GM19043 (cell line): ENCODE results near the gene ATF7.
"Not testable (repeated sequence)": the region's sequence is repeated elsewhere in the genome, so short reads cannot be mapped to it uniquely, and the experiment has no call there.

Experiments
- ATAC-seq: cut with Tn5 transposase; IDR thresholded peaks from one replicate; pipeline ENCODE4 v1.9.1; 2021; ENCODE audit warnings: low read depth; ENCODE audit not compliant: unreplicated experiment

Gene ATF7

DNA sequence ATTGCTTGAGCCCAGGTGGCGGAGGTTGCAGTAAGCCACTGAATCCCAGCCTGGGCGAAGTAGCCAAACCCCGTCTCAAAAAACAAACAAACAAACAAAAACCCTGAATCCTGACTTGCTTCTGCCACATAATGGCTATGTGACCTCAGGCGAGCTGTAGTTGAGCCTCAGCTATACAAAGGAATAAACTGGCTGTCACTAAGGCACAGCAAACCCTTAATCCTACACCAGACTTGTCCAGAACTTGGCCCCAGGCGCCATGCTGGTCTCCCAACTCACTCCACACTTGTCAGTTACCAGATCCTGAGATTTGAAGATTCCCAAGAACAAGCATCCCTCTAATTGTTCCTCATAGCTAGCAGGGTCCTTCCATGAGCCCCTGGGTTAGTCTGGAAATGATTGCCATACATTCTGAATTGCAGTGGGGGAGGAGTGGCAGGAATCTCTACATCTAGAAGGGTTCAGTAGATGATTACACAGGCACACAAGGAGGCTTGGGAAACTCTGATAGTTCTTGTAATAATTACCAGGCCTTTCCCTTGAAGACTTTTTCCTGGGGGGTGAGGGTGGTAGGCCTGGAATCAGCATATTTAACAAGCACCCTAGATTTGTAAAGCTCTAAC lies 136.8 kb downstream of the ATF7 start:
- no peak for ATAC-seq

DNA sequence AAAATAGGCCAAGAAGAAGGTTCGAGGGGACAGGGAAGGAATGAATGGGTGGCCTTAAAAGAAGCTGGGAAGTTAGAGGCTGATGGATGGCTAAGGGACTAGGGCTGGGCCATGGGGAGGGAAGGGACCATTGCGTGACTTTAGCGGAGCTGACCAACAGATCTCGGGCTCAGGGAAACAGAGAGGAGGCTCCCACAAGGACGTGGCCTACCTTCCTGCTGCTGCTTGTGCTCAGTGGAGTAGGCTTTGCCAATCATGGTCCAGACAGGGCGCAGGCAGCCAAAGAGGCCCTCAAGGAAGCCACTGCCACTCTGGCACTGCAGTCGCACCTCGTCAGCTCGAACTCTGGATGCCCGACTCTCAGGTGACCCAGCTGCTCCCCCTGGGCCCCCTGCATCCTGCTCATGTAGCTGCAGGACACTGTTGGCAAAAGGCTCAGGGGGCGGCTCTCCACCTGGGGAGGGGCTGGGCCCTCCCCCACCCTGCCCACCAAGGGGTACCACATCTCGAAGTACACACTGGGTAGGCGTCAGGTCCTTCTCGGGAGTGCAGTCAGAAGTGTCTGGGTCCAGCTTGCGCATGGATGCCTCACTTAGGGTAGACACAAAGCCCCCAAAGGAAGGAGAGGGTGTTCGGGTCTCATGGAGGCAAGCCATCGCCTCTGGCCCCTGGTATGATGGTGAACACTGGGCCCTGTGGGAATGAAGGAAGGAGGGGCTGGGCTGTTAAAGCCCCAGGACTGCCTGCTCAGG lies 139.3 kb downstream of the ATF7 start:
- ATAC-seq, result no peak

DNA sequence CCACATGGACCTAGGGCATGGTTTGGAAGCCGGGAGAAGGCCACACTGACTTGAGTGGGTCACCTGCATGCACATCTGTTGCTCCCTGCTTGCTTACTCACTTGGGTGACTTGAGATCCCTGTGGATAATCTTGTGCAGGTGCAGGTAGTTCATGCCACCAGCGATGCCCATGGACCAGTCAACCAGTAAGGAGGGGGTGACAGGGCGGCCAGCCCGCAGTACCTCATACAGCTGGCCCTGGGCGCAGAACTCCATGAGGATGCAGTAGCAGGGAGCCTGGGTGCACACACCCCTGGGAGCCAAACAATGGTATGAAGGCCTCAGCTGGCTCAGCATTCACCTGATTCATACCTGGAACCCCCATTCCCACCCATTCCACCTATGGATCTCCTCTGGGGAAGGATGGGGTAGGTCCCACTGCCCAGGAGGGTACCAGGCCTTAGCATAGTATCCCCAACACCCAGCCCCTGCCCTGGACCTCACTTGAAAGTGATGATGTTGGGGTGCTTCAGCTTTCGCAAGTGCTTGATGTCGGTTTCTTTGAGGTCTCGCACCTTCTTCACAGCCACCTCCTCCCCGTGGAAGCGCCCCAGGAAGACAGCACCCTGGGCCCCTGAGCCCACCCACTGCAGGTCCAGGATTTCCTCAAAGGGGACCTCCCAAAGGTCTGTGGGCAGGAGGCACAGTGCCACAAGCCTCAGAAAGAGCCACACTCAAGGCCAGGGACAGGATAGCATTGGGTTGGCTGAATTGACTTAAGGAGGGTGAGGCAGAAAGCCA lies 140.0 kb downstream of the ATF7 start:
- ATAC-seq, result no peak

DNA sequence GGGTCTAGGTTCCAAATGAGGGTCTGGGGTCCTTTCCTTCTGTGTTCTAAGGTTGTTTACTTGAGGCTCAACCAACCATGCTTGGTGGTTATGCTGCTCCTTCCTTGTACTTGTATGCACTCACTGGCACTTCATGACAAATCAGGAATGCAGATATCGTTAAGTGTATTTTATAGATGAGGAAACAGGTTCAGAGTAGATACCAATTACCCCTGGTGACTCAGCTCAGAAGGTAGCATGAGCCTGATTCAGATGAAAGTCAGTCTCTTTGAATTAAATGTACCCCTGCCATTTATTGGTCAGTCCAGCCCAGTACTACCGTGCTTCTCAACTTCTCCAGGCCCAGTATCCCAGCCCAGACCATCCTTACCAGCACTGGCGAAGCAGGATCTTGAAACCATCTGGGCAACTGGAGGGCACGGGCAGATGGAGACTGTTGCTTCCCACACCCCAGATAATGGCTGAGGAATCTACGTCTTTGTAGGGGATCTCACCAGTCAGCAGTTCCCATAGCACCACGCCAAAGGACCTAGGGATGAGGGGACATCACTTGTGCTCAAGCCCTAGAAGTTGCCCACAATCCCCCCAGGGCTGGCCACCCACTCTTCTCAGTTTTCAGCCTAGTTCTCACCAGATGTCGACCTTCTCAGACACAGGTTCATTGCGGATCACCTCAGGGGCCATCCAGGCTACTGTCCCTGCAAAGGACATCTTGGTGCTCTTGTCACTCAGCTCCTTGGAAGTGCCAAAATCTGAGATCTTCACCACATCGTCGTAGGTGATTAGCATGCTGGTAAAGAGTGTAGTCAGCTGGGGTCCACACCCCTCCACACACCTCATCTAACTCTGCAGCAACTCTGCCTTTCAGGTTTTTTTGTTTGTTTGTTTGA lies 141.3 kb downstream of the ATF7 start:
- no peak for ATAC-seq

DNA sequence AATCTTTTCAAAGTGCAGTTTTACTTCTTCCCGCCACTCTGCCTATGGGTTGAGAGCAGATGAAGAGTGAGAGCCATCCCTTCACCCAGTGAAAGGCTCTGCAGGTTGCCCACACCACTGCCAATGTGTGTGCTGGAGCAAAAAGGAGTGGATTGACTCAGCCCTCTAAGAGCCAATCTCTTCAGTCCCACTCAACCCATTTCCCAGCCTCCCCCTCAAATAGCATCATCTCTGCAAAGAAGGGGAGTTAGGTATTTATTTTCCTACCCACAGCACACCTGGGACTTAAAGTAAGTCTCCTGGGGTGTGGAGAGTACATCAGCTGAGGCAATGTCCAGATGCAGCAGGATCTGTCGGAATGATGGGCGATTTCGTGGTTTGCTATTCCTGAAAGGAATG lies 142.2 kb downstream of the ATF7 start:
- no peak for ATAC-seq

DNA sequence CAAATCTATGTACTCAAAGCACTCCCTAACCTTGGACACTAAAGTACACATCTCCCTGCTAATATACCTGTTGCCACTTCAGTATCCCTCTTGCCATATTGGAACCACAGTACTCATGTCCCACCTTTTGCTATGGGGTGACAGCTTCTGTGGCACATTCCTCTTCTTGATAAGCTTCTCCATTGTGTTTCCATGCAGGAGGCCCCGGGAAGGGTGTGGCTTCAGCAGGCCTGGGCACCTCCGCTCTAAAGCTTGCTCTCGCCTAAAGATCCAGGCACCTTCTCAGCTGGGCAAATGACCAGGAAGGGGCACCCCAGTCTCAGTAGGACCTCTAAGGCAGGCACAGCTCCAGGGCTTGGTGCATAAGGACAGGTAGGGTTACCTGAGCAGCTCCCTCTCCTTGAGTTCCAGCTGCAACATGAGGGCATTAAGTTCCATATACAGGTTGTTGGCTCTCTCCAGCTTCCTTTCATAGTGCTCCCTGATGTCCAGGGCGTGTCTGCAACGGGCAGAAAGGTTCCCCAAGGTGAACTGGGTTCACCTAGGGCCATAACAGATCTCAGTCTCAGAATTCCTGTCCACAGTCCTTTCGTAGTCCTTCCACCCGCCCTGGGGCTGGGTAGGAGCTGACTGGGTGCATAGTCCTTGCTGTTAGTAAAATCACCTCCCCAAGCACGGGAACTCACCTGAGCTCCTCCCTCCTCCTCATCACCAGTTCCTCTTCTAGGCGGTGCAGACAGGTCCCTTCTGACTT lies 142.8 kb downstream of the ATF7 start:
- no peak for ATAC-seq

DNA sequence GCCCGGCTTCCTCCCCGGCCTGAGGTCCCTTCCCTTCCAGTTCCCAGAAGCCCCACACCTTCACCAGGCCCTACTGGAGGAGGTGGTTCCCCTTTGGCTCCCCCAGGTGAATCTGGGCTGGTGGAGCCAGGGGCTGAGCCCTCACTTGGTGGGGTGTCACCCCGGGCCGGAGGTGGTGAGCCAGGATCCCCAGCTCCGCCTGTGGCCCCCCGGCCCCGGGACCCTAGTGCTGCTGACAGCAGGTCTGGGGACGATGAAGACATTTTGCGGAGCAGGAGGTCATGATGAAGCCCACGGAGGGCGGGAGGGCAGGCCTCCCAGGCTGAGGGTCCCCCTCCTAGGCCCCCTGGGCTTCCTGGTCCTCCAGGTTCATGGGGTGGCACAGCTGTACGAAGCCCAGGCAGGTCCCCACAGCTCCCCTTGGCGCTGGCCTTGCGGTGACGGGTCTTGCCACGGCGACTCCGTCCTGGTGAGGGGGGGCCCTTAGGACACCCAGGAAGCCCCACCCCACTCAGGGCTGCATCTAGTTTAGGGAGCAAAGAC lies 143.5 kb downstream of the ATF7 start:
- no peak for ATAC-seq

DNA sequence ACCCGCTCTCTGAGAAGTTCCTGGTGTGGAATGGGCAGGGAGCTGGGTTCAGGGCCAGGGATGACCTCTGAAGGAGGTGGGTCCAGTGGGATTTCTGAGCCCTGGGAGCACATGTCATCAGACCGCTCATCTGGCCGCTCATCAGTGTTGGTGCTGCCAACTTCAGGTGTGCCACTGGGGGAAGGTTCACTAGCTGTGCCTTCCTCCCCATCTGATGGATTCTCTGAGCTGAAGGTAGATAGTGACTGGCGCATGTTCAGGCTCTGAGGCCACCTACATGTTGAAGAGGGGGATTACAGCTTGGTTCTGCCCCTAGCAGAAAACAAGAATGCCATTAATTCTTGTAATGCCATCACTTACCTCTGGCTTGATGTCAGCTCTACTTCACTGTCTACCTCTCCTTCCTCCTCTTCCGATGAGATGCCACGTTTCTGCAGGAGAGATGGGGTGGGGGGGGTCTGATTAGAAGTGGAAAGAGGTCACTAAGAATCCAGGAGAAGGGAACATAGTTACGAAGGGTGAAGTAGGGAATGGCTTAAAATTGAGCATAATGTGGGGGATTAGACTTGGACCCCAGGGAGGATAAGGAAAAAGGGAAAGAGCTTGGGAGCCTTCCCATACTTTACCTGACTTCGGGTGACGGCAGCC lies 144.1 kb downstream of the ATF7 start:
- ATAC-seq, result no peak

DNA sequence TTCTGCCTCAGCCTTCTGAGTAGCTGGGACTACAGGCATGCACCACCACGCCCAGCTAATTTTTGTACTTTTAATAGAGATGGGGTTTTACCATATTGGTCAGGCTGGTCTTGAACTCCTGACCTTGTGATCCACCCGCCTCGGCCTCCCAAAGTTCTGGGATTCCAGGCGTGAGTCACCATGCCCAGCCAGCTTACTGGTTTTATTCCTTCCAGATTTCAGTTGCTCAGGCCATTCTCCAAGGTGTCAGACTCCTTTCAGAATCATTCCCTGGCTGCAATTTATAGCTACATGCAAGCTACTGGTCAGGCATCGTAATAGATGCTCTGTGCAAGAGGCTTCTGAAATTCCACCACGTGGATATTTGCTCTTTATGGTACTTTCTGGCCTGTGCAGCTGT lies 144.7 kb downstream of the ATF7 start:
- ATAC-seq, result not testable (repeated sequence)

DNA sequence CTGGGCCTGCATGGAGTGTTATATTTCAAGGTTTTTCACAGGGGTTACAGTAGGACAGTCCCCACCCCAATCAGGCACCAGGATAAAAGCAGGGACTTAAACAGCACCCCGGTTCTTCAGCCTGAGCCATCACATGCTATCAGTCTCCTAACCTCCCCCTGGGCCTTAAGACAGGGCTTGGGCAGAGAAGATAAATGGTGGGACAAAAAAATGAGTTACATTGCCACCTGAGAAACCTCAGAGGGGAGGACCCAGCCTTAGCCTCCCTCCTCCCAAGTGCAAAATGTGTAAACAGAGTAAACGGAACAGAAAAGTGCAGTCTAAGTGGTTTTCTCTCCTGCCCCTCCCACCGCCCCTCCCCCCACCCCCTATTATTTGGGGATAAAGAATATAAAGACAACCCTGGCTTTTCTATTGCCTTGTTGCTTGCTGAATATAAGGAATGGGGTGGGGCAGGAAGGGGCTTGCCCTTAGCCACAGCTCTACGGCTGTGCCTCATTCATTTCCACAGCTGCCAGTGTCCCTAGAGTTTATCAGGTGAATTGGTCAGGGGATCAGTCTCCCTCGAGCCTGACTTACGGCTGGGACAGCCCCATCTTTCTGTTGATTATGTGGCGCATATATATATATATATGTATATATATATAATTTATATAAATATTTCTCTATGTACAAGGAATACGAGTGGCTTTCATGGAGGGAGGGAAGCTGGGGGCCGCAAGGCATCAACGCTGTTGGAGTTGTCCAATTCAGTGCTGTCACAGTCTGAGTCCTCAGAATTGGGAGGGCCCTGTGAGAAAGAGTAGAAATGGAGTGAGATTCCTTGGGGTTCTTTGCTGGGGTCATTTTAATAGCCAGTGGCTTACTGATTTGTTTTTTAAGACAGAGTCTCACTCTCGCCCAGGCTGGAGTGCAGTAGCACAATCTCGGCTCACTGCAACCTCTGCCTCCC lies 145.4 kb downstream of the ATF7 start:
- ATAC-seq, result no peak

DNA sequence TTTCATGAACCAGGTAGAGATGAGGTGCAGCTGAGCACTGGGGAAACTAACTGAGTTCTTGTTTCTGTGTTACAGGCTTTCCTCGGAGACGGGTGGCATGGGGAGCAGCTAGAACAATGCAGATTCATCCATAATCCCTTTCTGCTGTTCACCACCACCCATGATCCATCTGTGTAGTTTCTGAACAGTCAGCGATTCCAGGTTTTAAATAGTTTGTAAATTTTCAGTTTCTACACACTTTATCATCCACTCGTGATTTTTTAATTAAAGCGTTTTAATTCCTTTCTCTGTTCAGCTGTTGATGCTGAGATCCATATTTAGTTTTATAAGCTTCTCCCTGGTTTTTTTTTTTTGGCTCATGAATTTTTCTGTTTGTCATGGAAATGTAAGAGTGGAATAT lies 146.9 kb downstream of the ATF7 start:
- no peak for ATAC-seq

DNA sequence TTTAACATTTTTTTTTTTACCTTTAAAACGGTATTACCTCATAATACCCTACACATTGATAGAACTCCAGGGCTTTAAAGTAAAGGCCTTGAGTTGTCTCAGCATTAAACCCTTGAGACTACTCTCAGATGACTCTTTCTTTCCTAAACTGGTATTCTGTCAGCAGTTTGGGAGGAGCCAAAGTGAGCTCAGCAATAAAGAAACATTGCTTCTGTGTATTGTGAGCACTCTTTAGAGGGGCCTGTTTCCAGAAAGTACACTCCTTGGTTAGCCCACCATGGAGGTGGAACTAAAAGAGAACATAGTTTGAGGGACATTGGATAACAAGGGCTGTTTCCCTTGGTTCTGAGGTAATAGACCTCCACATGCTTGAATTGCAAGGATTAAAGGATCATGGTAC lies 147.3 kb downstream of the ATF7 start:
- ATAC-seq, result no peak

DNA sequence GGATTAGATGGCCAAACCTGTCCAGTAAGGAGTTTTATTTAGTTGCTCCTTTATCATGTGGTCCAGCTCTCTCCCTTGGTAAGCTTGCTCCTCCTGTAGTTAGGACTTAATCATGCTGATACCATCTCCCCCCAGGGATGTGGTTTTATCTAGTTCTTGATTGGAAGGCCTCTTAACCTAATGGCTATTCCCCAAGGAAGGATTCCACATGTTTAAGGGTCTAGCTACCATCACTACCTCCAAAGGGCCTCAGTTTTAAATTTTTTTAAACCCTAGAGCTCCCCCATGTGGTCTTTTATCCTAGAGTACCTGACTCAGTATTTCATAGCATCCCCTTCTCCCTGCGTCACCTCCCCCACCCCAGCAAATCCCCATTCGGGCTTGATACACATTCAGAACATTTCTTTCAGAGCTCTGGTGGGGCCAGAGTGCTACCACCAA lies 149.4 kb downstream of the ATF7 start:
- no peak for ATAC-seq

DNA sequence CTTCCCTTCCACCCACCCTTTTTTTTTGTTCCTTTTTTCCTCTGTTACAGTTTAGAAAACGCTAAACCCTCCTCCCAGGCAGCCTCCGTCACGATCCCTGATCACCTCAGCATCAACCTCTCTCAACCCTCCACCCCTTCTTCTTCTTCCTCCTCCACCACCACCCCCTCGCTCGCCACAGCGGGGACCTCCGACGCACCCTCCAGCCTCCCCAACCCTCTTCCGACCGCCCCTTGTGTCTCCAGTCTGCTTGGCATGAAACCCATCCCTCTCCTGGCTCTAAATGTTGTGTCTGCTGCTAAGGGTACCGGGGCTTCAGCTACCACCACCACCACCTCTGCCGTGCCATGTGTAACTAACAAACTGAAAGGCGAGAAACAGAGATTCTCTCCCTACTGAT lies 151.4 kb downstream of the ATF7 start:
- no peak for ATAC-seq

DNA sequence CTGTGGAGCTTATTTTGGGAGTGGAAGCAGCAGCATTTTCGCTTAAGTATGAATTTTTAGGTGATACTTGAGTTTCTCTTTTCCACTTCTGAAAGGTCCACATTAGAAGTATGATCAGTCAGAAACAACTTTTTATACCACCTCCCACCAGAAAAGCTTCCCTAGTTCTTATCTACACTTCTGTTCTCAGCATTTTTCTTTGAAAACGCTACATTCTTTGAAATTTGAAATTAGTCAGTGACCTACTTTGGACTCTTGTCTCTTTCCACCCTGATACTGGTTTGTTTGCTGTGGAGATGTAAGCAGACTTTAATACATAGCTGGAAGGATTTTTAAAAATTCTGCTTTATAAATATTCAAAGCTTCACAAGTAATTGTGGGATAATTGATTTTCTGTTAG lies 152.1 kb downstream of the ATF7 start:
- ATAC-seq, result no peak

DNA sequence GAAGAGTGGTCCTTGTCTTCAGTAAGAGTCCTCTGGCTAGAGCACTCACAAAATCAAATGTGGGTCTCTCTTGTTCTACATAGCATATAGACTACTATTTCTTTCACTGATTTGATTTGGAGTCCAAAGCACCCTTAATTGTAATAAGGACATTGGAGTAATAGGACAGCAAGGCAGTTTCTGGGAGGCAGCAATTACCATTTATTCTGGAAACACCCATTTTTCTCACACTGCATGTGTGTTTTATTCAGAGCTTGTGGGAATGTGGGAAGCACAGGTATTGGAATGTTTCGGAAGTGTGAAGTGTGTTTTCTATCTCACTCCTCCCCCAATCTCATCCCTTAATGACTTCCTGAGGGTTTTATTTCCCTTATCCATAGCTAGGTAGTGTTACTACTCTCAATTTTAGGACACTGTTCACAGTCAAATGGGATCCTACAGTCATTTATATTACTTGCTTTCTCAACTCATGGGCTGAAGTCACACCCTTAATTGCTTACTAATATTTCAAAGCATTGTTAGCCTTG lies 154.1 kb downstream of the ATF7 start:
- ATAC-seq, result no peak

DNA sequence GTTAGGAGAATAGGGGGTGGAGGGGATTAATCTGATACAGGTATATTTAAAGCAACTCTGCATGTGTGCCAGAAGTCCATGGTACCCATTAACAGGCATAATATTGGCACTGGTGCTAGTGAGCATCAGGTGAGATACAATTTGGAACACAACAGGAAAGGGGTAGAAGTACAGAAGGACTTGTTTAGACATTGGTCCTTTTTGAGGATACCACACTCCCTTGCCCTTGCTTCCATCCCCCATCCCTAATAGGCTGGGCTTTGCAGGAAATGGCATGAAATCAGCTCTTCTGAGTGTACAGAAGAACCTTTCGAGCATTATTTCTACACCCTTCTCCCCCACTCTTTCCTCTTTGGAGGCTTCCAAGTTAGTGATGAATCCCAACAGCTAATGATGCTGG lies 157.9 kb downstream of the ATF7 start:
- no peak for ATAC-seq

DNA sequence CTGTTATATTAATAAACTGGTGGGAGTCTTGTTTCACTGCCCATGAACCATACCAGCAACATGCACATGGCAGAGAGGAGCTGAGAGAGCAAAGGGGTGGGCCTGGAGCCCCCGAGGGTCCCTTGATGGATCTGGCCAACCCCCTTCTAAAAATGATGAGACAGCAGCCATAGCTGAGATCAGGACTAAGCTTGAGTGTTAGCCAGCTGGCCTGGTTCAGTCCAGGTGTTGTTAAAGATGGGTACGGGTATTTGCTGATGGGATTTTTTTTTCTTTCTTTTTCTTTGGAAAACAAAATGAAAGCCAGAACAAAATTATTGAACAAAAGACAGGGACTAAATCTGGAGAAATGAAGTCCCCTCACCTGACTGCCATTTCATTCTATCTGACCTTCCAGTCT lies 158.3 kb downstream of the ATF7 start:
- ATAC-seq, result no peak
